SK-MEL-5 (cell line): ENCODE data around the gene FKBP1C. TPM values are rescaled to one million over a fixed set of nuclear protein-coding genes. Genes with fewer than 3 reads are reported as not detected.
"Not testable (repeated sequence)": the region's sequence is repeated elsewhere in the genome, so short reads cannot be mapped to it uniquely, and the experiment has no call there.

ENCODE experiments used
- DNase-seq: peaks from one replicate; pipeline ENCODE4 v3.0.0-alpha.2; 2016; ENCODE audit warnings: low read depth, low spot score
- in situ Hi-C: cut with HindIII; loops from 2 replicates; pipeline ENCODE4 v1.10.0; 2016; ENCODE audit warnings: low sequenced_read_pairs, high pct_unique_total_duplicates, low pct_unique_long_range_greater_than_20kb
- polyA plus RNA-seq, 2 experiments: library from polyadenylated mRNA; depleted of rRNA; stranded (reverse); fragments of >200 nt; gene quantifications; 2 replicates each; pipeline ENCODE4 v1.2.3, GENCODE V29; 2015
- total RNA-seq: library from RNA; depleted of rRNA; stranded (reverse); fragments of >200 nt; shearing (Covaris generic); gene quantifications from 2 replicates; pipeline ENCODE4 v1.2.3, GENCODE V29; 2014; rRNA removed

The FKBP1C gene
- total RNA-seq: 0.98 and 1.4 TPM in 2 replicates
- polyA plus RNA-seq (2015; cell fraction: cytosol; rRNA removed): 4.1 and 5.9 TPM in 2 replicates
- polyA plus RNA-seq (2015; cell fraction: nucleus; rRNA removed): 0.19 and 2.2 TPM in 2 replicates

GRCh38 chr6:63211343-63211742 is at the start of gene FKBP1C:
FKBP1C (plus strand) TSS chr6:63211469.
- in situ Hi-C loops, DNase-seq: not testable (repeated sequence)

- DNase-seq, in situ Hi-C loops: not testable (repeated sequence)
Measured at GRCh38 chr6:63164047-63164803, 47.0 kb upstream of the FKBP1C start.

- DNase-seq: no peak
- in situ Hi-C loops: no loop called here
Measured at GRCh38 chr6:63174173-63174572, 37.1 kb upstream of the FKBP1C start.

DNA sequence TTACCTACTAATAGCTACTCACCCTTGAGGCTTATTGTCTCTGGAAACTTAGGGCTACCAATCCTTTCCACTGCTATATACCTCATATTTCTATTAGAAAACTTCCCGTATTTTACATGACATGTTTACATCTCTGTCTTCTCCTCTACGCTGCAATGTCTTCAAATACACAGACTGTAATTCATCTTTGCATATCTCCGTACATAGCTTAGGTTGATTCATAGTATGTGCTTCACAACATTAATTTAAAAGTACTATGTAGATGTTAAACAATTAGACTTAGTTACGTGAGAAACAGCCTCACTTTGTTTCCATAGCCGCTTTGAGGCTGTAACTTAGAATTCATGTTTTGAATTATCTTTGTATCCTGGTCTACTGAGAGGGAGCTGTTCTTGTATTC is 35.1 kb upstream of the FKBP1C start:
- in situ Hi-C loops: no loop called here
- no peak for DNase-seq

GRCh38 chr6:63180367-63180766 is 30.9 kb upstream of the FKBP1C start:
- in situ Hi-C loops: no loop called here
- DNase-seq: no peak

- no peak for DNase-seq
- in situ Hi-C loops: no loop called here
Measured at GRCh38 chr6:63186970-63187369, 24.3 kb upstream of the FKBP1C start.

- in situ Hi-C loops: no loop called here
- no peak for DNase-seq
Measured at GRCh38 chr6:63188828-63189227, 22.4 kb upstream of the FKBP1C start.

- DNase-seq: no peak
- in situ Hi-C loops: no loop called here
Measured at GRCh38 chr6:63193324-63193723, 17.9 kb upstream of the FKBP1C start.

DNA sequence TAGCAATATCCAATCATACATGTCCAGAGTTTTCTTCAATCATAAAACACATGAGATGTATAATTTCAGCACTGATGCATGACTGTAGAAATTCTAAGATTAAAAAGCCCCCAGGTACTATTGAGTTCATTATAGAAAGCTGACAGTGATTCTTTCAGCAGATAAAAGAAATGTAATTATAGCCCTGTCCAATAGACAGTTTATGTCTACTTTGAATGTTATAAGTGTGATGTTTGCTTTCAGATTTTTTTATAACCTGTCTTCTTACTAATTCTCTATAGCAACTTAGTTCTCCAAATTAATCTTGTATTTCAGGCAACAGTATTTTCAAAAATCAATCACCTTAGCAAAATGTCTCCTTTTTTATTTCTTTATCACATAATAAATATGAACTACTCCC is 13.5 kb upstream of the FKBP1C start:
- DNase-seq: no peak
- in situ Hi-C loops: no loop called here

GRCh38 chr6:63213325-63213724 is 2.1 kb downstream of the FKBP1C start:
- in situ Hi-C loops: no loop called here
- no peak for DNase-seq

DNA sequence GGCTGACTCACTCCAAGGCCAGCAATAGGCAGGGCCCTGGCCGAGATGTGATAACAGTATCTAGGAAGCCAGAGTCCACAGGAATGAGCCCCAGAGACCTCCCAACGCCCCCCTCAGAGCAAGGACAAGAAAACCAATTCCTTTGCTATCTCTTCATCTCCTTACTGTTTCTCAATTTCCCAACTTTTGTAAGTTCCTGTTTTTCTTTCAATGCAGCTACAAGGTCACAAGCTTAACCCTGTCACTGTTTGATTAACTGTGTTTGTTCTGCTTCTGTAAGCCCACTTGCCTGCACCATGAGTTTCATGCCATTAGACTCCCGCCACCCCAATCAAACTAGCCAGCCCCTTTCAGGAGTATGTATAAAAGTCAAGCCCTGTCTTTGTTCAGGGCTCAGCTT is 3.5 kb downstream of the FKBP1C start:
- no peak for DNase-seq
- in situ Hi-C loops: no loop called here

DNA sequence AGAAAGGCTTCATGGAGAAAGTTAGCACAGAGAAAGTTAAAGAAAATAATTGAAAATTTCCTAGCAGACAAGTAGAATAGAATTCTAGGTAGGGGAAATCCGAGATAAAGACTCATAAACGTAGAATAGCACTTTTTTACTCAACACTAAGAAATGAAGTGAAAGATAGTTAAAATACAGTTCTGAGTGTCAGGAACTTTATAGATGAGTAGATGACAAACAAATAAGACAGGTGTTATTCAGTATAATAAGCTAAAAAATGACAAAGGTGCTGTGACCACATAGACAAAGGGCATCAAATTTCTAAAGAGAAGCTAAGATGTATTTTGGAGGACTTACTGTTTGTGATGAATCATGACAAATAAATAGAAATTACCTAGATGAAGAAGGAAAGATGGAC is 12.9 kb downstream of the FKBP1C start:
- in situ Hi-C loops: no loop called here
- no peak for DNase-seq

GRCh38 chr6:63225987-63226386 is 14.7 kb downstream of the FKBP1C start:
- in situ Hi-C loops, DNase-seq: not testable (repeated sequence)

GRCh38 chr6:63227928-63228894 is 16.9 kb downstream of the FKBP1C start:
- DNase-seq, in situ Hi-C loops: not testable (repeated sequence)

- in situ Hi-C loops: not testable (repeated sequence)
Measured at GRCh38 chr6:63230027-63230426, 18.8 kb downstream of the FKBP1C start.

DNA sequence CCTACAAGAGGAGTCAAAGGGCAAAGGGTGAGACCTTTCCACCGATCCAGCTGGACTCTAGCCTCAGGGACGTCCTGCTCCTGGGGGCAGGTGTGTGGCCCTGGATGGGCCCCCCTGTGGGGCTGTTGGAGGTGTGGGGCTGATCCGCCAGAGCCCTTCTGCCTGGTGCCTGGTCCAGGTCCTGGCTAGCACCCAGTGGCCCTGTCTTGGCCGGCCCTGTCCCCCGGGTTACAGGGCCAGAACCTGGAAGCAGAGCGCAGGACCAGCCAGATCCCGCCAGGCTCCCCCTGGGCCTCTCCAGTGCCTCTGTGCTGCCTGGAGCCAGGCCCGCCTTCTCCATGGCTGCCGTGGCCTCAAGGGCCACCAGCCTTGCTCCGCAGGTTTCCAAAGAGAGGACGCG is 19.2 kb downstream of the FKBP1C start:
- DNase-seq, in situ Hi-C loops: not testable (repeated sequence)

More at GRCh38 chr6:63230027-63230426, 18.8 kb downstream of the FKBP1C start:
- DNase-seq: not testable (repeated sequence)

DNA sequence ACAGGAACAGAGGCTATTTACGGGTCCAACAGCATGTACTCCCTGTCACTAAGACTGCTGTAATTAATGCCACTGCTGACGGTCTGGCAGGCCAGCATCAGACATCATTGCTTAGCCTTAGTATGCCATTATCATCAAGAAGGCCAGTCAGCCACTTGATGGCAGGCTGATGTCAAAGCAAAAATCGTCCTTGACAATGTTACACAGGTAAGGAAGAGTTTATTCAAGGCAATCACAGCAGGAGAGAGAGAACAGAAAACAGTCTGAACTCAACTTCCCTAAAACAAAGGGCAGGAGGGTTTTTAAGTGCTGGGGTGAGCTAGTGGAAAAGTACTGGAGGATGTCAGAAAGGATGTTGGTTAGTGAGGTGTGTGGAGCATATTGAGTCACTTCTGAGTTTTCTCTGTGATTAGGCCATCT is 25.1 kb downstream of the FKBP1C start:
- no peak for DNase-seq
- in situ Hi-C loops: no loop called here

DNA sequence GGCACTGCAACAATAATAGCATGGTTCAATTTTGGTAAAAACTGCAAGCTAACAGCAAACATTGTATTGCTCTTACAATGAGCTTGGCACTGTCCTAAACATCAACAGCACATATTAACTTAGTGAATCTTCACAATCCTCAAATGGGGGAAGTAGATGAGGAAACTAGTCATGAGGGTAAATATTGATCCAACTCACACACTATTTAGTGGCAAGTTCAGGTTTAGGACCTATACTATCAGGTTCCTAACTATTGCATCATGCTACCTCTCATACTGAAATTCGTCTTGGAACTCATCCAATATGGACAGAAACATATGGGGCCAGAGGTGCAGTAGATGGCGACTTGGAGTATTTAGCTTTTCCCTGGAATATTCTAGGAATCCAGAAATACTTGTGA is 34.2 kb downstream of the FKBP1C start:
- no peak for DNase-seq
- in situ Hi-C loops: no loop called here
